Measurements from ENCODE around the gene CELSR1. TPM values are rescaled to one million over a fixed set of nuclear protein-coding genes. Genes with fewer than 3 reads are reported as not detected.

CELSR1 gene
- total RNA-seq, 2 donors from 2014 or later = 1.5 to 6.7 TPM

DNA sequence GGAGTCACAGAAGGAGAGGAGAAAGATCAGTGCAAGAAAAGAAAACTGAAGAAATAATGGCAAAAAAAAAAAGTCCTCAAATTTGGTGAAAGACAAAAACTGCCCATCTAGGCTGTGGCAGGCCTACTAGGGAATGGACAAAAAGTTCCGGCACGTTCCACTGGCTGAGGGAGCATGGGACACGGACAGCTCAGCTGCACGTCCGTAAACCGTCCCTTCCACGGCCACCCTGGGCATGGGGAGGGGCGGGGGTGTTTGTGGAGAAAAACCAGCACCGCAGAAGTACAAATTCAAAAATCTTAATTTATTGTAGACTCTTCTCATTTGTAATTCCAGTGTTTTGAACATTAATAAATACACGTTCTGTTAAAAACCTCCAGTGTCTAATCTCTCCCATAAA, 176.5 kb downstream of the CELSR1 start:
- Histone ChIP-seq H3K27ac (no peak overlapping the region), H3K4me1 (ENCODE audit: control insufficient read depth in 1 of 2, low read depth in 2 of 2) (no peaks in the 10 kb centered on the region)
- TF ChIP-seq, protein P1, sequence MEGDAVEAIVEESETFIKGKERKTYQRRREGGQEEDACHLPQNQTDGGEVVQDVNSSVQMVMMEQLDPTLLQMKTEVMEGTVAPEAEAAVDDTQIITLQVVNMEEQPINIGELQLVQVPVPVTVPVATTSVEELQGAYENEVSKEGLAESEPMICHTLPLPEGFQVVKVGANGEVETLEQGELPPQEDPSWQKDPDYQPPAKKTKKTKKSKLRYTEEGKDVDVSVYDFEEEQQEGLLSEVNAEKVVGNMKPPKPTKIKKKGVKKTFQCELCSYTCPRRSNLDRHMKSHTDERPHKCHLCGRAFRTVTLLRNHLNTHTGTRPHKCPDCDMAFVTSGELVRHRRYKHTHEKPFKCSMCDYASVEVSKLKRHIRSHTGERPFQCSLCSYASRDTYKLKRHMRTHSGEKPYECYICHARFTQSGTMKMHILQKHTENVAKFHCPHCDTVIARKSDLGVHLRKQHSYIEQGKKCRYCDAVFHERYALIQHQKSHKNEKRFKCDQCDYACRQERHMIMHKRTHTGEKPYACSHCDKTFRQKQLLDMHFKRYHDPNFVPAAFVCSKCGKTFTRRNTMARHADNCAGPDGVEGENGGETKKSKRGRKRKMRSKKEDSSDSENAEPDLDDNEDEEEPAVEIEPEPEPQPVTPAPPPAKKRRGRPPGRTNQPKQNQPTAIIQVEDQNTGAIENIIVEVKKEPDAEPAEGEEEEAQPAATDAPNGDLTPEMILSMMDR (IDR thresholded peaks at IDR 0.05) = no peak

DNA sequence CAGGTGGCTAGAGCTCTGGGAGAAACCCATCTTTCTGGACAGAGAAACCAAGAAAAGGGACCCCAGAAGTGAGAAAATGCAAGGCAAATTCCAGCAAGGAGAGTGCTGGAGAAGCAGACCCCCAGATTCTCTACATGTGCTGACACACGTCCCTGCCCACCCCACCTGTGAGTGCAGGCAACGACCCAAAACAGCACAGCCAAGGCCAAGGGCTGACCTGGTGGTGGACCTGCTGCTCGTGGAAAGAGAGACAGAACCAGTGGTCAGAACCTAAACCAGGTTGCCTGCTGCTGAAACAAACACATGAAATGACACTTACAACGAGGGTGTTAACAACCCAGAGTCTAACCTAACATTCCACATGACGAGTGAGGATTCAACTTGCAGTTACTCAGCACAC, 177.3 kb downstream of the CELSR1 start:
- Histone ChIP-seq H3K4me1 (ENCODE audit: control insufficient read depth in 1 of 2, low read depth in 2 of 2) (no peaks in the 10 kb centered on the region), H3K36me3 (peaks cover 10% of the 10 kb centered on the region), H3K27ac (no peak overlapping the region), H3K4me3 (no peak overlapping the region), H3K27me3 (replicated peaks; ENCODE audit: insufficient read depth) (no peaks in the 10 kb centered on the region), H3K9me3 (no peaks in the 10 kb centered on the region)
- ATAC-seq (ENCODE audit: insufficient number of reproducible peaks, low FRiP score, low read depth) (no peak), DNase-seq (ENCODE audit: low spot score) (no peak)
- TF ChIP-seq, protein P1 (IDR thresholded peaks at IDR 0.05) = no peak

More for the DNA sequence above, 176.5 kb downstream of the CELSR1 start:
- ATAC-seq (ENCODE audit: insufficient number of reproducible peaks, low FRiP score, low read depth) (no peak), DNase-seq (ENCODE audit: low spot score) (no peak)
- peaks cover 3% of the 10 kb centered on the region for H3K36me3 ChIP-seq
- no peaks in the 10 kb centered on the region for H3K9me3 ChIP-seq
- H3K4me3 ChIP-seq = no peak overlapping the region
- no peaks in the 10 kb centered on the region for H3K27me3 ChIP-seq (replicated peaks; ENCODE audit: insufficient read depth)

DNA sequence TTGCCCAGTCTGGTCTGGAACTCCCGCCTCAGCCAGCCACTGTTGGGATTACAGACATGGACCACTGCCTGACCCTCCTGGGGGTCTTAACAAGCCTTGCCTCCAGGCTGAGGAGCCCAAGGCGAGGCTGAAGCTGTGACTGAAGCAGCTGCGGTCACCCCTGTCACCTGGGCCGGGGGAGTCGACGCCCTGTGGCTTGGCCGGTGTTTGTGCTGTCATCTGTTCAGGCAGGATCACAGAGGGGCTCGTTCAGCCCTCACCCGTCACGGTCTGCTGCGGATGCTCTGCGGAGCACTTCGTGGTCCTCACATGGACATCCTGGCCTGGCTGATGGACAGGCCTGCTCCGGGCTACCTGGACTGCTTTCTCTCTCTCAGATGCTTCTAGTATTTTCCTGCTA, 178.1 kb downstream of the CELSR1 start:
- H3K4me1 ChIP-seq (ENCODE audit: control insufficient read depth in 1 of 2, low read depth in 2 of 2) = no peaks in the 10 kb centered on the region

DNA sequence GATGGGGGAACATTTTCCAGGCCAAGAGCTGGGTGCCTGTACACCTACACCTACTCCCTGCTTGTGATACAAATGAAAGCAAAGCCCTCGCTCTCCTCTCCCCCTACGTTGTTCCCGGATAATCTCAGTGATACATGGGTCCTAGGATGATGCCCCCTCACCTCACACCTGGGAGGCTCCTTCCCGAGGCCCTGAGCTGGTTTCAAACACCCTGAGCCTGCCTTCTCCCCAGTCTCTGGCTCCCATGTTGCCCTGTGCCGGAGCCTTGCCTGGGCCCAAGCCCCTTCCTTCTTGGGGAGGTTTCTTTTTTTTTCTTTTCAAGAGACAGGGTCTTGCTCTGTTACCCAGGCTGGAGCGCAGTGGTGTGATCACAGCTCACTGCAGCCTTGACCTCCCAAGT, 178.7 kb downstream of the CELSR1 start:
- TF ChIP-seq, protein P1 (IDR thresholded peaks at IDR 0.05) = no peak
- no peak overlapping the region for H3K4me3 ChIP-seq
- no peaks in the 10 kb centered on the region for H3K9me3 ChIP-seq
- no peak overlapping the region for H3K27ac ChIP-seq
- peaks cover 22% of the 10 kb centered on the region for H3K36me3 ChIP-seq
- ATAC-seq (ENCODE audit: insufficient number of reproducible peaks, low FRiP score, low read depth) = no peak
- no peak for DNase-seq (ENCODE audit: low spot score)
- H3K4me1 ChIP-seq (ENCODE audit: control insufficient read depth in 1 of 2, low read depth in 2 of 2) = no peaks in the 10 kb centered on the region
- H3K27me3 ChIP-seq (replicated peaks; ENCODE audit: insufficient read depth) = no peaks in the 10 kb centered on the region

More for the DNA sequence above, 178.1 kb downstream of the CELSR1 start:
- Histone ChIP-seq H3K27ac (no peak overlapping the region), H3K27me3 (replicated peaks; ENCODE audit: insufficient read depth) (no peaks in the 10 kb centered on the region), H3K36me3 (peaks cover 16% of the 10 kb centered on the region), H3K9me3 (no peaks in the 10 kb centered on the region), H3K4me3 (no peak overlapping the region)
- TF ChIP-seq, protein P1 (IDR thresholded peaks at IDR 0.05) = no peak
- ATAC-seq (ENCODE audit: insufficient number of reproducible peaks, low FRiP score, low read depth) (no peak), DNase-seq (ENCODE audit: low spot score) (no peak)

DNA sequence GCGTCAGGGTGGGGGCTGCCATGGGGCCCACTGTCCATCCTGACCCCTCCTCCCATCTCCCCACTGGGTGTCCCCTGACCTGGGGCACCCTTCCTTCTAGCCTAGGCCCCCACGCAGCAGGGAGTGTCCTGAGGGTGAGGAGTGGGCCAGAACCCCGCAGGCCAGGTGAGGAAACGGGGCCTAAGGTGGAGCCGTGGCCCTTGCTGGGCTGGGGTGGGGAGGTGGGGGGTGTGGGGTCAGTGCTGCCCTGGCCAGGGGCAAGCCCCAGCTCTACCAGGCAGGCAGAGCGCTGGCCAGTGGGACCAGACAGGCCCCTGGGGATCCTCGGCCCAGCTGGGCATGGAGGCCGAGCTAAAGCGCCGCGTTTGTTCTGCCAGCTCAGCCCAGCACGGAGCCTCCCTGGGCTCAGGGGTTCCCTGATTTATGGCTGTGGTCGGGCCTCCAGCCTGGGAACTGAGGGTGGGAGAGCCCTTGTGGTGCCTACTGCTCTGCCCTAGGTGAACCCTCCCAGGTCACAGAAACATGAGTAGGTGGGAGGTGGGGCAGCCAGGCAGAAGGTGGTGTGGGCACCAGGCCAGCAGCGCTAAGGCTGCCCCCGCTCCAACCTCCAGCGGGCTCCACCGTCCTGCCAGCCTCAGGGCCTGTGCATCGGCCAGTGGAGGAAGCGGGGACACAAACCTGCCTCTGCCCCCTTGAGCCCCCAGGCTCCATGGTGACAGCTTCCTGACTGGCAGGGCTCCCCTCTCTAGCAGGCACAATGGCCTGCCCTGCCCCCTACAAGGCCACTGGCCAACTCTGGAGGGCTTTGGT, 179.5 kb downstream of the CELSR1 start:
- peaks cover 26% of the 10 kb centered on the region for H3K36me3 ChIP-seq
- TF ChIP-seq, protein P1 (IDR thresholded peaks at IDR 0.05) = no peak
- no peak overlapping the region for H3K27ac ChIP-seq
- H3K4me3 ChIP-seq = no peak overlapping the region
- no peak for DNase-seq (ENCODE audit: low spot score)
- no peaks in the 10 kb centered on the region for H3K4me1 ChIP-seq (ENCODE audit: control insufficient read depth in 1 of 2, low read depth in 2 of 2)
- ATAC-seq (ENCODE audit: insufficient number of reproducible peaks, low FRiP score, low read depth) = no peak
- H3K27me3 ChIP-seq (replicated peaks; ENCODE audit: insufficient read depth) = no peaks in the 10 kb centered on the region
- H3K9me3 ChIP-seq = no peaks in the 10 kb centered on the region

All from thoracic aorta (tissue), 2 donors.